ENCODE data around the gene S100A9.

GRCh38 chr1:153322568-153322967, 35.1 kb upstream of the S100A9 start:
- TF ChIP-seq, protein P1, sequence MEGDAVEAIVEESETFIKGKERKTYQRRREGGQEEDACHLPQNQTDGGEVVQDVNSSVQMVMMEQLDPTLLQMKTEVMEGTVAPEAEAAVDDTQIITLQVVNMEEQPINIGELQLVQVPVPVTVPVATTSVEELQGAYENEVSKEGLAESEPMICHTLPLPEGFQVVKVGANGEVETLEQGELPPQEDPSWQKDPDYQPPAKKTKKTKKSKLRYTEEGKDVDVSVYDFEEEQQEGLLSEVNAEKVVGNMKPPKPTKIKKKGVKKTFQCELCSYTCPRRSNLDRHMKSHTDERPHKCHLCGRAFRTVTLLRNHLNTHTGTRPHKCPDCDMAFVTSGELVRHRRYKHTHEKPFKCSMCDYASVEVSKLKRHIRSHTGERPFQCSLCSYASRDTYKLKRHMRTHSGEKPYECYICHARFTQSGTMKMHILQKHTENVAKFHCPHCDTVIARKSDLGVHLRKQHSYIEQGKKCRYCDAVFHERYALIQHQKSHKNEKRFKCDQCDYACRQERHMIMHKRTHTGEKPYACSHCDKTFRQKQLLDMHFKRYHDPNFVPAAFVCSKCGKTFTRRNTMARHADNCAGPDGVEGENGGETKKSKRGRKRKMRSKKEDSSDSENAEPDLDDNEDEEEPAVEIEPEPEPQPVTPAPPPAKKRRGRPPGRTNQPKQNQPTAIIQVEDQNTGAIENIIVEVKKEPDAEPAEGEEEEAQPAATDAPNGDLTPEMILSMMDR (IDR thresholded peaks at IDR 0.05), result no peak
- TF ChIP-seq ZFX (IDR thresholded peaks at IDR 0.05; ENCODE audit: borderline replicate concordance), result no peak
